C1 segment of cervical spinal cord (tissue), 14 donors: Measurements from ENCODE around the gene POLR2J3.
"Not testable (repeated sequence)": the region's sequence is repeated elsewhere in the genome, so short reads cannot be mapped to it uniquely, and the experiment has no call there.

Experiments
- DNase-seq, 14 donors: peaks; one replicate each; lab custom pipeline; 2025; lab: John Stamatoyannopoulos, UW

Gene POLR2J3

GRCh38 chr7:102520797-102521196 is 51.6 kb downstream of the POLR2J3 start:
- DNase-seq = not testable (repeated sequence)

- not testable (repeated sequence) for DNase-seq
Measured at GRCh38 chr7:102517550-102518147, 54.7 kb downstream of the POLR2J3 start, which contains the start of gene RASA4B. RASA4B (minus strand) TSS chr7:102517777; CDS start chr7:102517710, 67 bp downstream.
